ENCODE measurements around the gene AVPR2.
A peak's percentile ranks its signal among the peaks of the same experiment; 100 is the strongest.

Gene AVPR2

DNA sequence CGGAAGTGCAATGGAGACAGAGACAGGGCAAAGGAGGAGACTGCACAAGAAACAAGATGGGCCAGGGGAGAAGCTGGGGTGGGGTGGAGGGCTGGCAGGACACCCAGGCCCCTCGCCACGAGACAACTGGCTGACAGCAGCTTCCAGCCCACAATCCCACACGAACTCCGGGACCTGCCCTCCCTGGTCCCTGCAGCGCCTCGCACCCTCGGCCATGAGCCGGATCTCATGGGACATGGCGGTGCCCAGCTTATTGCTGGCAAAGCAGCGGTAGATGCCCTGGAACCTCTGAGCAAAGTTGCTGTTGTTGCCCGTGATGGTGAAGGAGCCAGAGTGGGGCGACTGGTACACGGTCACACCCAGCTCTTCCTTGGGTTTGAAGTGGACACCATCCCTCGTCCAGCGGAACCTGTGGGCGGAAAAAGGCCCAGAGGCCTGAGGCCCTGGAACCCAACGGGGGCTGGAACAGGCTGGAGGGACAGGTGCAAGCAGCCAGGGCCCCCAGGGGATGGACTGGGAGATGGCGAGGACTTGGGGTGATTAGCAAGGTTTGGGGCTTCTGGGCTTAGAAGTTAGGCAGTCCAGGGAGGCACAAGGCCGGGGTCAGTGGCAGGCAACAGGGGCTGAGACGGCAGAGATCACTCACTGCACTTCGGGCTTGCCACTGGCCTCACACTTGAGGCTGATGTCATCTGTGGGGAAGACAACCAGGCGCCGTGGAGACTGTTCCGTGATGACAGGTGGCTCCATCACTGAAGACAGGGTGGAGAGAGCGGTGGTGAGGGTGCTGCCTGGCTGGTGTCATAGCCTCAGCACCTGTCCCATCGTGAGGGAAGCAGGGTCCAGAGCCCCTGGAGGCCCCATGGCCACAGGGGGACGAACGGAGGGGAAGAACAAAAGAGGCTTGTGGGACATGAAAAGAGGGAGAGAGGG lies 32.3 kb upstream of the AVPR2 start:
- no peak for DNase-seq

DNA sequence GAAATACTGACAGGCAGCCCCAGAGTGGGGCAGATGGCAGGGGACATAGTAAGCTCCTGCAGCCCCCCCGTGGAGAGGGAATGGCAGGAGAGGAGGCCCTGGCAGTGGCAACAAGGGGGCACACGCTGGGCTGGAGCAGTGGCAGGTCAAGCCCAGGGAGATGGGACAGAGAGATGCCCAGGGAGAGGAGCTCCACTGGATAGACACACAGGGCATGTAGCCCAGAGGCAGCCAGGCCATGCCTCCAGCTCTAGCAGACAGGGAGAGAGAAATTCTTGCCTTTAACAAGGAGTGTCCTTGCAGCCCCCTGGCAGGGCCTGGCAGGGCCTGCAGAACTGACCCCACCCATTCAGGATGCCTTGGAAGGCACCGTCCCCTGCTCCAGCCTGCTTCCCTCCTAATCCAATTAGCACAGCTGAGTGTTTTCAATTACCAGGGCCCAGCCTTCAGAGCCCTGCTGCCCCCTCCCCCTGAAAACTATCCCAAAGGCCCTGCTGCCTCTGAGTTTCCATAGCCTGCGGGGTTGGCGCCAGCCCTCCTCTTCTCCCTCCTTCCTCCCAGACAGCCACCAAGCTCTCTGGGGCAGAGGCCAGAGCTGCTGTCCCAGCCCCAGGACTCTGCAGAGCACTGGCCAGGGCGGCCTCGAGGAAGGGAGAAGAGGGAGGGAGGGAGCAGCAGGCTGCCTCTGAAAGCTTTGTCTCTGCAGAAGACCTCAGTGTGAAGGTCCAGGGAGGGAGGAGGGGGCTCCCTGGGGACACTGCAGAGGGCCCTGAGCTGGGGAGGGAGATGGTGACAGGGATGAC lies 31.0 kb upstream of the AVPR2 start:
- no peak for DNase-seq

DNA sequence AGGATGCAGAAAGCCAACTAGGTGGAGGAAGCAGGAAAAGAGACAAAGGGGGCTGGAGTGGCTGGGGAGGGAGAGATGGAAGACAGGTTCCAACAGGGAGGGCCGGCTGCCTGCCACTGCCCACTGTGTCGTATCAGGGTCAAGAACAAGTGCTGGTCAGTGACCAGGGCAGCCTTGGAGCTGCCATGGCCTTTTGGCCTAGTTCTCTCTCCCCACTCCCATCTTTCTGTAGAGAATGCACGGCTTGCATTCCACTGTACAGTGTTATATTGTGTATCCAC lies 30.4 kb upstream of the AVPR2 start:
- DNase-seq = no peak

DNA sequence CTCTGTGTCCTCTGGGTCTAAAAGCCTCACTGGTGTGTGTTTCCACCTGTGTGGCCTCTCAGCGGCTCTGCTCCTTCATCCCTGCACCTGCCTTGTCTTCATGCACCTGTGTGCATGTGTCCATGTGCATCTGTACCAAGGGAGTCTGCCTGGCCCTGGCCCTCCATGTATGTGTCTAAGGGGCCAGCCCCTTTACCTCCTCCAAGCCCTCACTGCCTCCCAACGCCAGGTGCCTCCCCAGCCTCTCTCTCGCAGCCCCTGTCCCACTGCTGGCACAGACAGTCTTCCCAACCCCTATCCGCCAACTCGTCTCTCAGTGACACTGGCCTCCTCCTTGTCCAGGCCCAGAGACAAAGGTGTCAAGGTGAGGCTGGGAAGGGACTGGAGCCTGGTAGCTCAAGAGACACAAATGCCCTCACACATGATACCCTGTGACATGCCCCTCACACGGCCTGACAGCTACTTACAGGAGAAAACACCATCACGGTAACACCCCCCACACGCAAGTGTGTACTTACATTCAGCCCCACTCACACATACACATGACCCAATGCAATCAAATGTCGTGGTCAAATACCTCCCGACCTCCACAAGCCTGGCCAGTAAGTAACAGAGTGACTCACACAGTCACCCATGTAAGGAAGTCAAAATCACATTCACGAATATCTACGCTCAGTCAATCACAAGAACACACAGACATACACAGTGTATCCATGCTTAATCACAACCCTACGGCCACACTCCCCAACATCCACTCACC lies 29.9 kb upstream of the AVPR2 start:
- DNase-seq = no peak

DNA sequence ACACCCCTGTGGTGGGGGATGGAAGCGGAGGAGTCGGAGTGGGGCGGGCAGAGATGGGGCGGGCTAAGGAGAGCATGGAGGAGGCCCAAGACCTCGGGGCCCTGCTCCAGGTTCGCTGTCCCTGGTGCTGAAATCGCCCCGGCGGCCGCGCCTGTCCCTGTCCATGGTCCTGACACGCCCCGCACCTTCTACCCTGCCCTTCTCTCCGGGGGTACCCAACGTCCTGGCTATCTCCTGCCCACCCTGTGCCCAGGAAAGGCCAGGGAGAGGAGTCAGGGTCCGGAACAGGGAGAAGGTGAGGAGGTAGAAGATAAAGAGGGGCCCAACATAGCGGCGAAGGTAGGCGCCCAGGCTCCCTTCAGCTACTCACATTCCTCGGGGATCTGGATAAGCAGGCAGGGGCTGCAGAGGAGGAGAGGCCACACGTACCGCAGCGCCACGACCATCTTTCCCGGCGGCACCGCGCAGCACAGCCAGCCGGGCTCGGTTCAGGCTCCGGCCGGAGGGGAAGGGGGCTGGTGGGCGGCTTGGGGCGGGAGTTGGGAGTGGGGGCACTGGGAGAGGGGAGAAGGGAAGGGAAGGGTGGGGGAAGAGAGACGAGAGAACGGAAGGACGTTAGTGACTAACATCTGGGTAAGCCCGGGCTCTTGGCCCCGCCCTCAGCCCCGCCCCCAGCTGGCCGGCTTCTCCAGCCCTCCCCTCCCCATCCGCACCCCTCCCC lies 28.9 kb upstream of the AVPR2 start:
- DNase-seq = no peak

DNA sequence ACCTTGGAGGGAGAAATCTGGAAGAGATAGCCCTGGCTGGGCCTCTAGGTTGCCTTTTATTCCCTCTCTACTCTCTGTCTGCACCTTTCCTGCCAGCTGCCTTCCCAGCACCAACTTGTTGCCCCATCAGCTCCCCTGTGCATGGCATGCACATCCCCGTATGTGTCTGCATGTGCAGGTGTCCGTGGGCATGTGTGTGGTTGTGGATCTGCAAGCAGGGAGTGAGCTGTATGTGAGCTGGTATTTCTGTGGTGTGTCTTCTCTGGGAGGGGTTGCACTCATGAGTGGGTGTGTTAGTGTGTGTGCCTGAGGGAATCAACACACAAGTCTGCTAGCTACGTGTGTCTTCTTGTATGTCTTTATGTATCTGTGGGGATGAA lies 28.4 kb upstream of the AVPR2 start:
- no peak for DNase-seq

DNA sequence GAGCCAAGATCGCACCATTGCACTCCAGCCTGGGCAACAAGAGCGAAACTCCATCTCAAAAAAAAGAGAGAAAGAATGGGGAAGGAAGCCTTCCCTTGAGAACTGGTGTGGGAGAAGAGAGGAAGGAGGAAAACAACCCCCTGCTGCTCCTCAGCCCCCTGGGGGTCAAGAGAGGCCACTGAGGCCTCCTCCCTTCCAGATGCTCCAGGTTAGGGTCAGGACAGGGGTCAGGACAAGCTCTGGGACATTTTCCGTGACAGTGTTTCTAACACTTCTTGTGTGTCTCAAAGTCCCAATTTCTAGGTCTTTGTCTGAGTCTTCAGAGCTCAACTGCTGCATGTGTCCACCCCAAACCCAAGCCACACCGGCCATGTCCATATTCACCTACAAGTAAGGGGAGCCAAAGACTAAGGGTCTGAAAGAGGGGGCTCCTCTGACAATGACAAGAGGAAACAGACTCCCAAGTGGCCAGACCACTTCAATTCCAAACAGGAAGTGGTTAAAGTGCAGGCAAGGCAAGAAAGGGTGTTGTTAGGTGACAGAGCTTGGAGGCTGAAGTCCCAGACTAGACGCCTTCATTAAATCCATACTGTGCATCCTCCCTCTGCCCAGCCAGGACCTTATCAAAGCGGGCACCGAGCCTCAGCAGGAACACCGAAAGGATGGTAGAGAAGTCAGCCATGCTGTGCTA lies 26.8 kb upstream of the AVPR2 start:
- no peak for DNase-seq

DNA sequence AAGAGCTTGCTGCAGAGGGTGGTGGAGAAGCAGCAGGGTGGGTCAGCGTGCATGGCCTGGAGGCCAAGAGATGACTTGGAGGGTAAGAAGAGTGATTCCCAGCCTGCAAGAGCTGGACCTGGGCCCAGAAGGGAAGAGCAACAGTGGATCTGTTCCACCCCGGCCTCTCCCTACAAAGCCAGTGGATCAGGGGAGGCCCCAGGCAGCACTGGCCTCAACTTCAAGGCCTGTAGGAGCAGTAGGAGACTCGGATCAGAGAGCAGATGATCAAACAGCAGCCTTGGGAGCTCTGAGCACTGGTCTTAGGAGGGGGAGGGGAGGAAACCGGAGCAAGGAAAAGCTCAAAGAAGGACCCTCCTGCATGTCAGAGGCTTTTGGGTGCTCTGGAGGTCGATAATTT lies 26.1 kb upstream of the AVPR2 start:
- DNase-seq = no peak

DNA sequence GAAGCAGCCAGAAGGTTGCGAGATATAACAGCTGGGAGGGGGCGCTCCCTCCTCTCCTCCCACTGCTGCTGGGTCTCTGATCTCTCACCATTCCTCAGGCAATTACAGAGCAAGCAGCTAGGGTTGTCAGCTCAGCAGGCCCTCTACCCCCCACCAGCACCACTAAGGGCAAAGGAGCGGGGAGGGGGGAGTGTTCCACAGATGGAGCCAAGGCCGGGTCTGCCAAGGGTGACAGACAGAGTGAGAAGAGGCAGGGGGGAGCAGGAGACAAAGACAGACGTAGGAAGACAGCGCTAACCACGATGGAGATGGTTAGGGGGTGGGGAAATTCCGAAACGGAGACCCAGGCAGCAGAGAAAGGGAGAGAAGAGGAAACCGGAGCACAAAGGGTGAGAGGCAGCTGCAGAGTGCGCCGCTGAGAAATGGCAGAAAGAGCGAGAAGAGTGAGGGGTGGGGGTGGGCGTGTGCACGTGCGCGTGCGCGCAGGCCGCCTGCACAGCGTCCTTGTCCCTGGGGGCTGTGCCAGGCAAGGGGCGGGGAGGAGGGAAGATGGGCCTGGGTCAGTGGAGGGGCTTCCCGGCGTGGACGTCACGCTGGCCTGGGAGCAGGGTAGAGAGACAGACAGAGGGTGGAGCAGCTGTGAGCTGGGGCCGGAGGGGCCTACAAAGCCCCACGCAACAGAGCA lies 25.4 kb upstream of the AVPR2 start:
- peak; percentile 63 for DNase-seq

DNA sequence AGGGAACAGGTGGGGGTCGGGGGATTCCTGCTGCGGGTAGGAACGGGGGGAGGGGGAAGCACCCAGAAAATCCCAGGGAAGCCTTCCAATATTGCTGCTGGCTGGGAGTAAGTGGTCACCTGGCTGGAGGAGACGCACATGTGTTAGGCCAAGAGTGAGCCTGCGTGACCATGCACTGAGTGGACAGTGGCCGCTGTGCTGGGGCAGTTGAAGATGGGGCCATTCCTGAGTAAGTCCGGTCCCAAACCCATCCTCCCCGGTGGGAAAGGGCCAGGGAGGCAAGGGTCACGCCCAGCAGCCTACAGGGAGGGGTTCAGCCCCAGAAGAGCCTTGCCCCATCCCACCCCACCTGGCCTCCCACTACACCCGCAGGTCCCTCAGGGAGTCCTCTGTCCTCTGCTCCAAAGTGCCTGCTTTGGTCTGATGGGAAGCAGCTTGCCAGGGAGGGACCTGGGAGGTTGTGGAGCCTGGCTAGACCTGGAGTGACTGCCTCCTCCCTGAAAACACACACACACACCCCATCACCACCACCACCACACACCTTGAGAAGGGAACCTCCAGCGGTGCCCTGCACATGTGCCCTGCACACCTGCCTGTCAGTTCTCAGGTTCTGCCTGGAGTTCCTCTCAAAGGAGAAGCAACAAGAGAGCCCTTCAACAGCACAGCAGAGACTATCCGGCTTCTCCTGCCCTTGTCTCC lies 24.6 kb upstream of the AVPR2 start:
- DNase-seq = no peak

DNA sequence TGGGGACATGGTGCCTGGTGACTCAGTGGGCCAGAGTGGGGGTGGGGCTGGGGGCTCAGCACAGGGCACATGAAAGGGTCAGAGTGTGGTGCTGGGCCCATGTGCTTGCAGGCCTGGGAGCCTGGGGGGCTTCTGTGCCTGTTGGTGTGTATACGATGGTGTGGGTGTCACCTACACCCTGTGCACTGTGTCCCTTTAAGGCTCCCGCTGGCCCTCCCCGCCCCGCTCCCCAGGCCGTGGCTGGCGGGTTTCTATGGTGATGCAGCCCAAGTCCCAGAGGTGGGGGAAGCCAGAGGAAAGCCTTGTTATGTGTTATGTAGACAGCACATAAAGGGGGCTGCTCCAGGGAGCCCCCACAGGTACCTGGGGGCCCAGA lies 24.0 kb upstream of the AVPR2 start:
- no peak for DNase-seq

DNA sequence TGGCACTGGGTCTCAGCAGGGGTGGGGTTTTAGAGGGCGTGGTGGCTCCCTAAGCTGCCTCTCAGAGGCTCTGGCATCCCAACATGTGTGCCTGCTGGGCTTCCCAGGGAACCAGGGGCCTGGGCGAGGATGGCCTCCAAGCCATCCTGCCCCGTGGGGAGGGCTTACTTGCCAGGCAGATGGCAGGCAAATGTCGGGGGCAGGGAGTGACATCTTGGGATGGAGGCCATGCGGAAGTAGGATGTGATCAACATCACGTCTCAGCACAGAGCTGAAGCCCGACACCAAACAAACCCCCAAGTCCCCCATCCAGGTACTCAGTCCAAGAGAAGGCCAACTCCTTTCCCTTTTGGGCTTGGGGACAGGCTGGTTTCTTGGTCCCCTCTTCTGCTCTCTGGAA lies 23.2 kb upstream of the AVPR2 start:
- no peak for DNase-seq

DNA sequence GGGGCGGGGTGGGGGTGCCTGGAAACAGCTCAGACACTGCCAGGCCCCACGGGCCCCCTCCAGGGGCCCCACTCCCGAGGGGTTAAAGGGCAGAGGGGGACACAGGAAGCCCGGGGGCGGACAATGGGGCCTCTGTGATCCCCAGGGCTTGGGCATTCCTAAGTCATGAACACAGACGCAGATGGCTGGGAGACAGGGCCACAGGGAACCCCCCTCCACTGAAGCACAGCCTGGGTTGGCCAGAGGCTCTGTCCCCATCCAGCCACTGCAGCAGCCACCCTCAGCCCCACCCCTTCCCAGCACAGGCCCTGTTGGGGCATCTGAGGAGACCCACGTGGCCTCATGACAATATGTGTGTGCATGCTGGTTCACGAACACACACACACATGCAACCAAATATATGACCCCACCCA lies 22.4 kb upstream of the AVPR2 start:
- DNase-seq = no peak

DNA sequence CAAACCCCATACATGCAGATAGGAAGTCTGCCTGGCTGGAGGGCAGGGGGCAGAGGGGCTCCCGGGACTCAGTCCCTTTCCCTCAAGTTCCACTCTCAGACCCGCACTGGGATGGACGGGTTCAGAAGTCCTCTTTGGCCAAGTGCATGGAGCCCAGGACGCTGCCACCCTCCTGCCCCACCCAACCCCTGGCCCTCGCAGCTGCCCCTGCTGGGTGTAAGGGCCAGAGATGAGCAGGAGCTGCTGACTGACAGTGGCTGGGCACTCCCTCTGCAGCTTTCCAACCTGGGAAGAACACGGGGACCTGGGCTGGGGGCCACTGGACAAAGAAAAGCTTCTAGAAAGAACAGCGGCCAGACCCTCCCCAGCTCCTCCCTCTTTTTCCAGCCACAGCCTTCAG lies 21.9 kb upstream of the AVPR2 start:
- DNase-seq = no peak

DNA sequence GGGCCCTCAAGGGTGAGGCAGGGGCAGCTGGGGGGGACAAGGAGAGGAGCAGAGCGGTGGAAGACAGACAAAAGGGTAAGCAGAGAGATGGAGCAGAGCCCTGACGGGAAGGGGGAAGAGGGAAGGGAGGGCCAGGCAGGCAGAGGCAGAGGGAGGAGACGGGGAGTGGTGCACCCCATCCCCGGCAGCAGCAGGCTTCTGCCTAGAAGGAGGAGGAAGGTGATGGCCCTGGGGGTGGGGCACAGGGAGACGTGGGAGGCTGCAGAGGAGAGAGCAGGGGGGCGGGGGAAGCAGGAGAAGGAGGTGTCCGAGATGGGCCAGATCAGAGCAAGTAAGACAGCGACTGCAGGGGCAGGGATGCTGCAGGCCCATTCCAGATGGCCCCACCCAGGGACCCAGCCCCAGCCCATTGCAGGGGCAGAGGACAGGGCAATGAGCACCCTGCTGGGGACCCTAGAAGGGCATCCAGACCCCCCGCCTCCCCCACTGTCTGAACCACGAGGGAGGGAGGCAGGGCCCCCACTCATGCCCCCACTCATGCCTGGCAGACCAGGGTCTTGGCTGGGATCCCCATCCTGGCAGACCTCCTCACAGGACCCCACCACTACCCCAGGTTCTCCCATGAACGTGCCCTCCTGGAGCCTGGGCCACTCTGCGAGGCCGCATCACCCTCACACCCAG lies 21.2 kb upstream of the AVPR2 start:
- DNase-seq = no peak

DNA sequence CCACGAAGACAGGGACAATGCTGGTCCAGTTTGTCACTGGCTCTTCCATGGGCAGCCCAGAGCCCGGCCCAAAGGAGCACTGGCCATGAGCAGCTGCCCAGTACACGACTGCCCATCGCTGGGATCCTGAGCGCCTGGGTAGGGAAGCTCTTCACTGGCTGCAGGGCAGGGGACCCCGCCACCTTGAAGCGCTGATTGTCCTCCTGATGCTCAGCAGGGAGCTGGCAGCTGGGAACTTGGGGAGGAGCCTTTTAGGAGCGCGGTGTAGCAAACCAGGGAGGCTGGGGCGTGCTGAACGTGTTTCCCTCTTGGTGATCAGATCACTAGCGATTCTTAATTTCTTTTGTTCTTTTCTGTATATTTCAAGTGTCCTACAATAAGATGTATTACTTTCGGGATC lies 20.3 kb upstream of the AVPR2 start:
- DNase-seq = no peak

DNA sequence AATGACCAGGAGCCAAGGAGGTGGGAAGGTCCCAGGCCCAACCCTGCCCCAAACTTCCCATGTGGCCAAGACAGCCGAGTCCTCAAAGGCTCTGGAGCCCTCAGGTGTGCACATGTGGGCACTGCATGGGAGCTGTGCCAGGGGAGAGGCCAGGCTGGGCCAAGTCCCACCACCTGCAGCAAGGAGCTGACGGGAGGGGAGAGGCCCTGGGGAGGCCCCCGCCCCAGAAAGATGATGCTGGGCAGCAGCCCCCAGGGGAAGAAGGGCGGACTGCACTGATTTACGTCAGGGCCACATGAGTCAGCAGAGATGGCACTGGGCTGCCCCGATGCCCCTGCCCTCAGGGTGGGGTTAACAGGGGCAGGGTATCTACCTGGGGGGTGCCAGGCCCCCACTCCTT lies 19.9 kb upstream of the AVPR2 start:
- peak; percentile 31 for DNase-seq

DNA sequence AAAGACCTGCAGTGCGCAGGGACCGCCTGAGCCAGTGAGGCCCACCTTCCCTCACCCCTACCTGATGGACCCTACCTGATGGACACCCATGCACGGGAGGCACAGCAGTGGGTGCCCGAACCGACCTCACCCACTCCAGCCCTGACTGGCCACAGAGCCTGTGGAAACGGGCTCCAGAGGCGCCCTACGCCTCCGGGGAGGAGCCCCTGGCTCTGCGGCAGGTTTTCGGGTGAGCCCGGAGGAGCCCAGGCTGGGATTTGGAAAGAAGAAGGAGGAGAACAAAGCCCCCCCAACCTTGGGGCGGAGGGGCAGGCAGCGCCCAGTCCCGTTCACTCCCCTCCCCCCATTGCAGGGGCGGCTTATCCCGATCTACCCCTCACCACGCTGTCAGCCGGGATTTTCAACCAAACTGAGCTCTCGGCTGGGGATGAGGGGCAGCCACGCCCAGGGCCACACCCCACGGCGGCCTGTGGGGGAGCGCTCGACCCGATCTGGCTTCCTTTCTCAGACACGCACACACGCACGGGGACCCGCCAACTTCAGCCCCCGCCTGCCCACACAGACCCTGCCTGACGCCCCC lies 19.2 kb upstream of the AVPR2 start:
- no peak for DNase-seq

DNA sequence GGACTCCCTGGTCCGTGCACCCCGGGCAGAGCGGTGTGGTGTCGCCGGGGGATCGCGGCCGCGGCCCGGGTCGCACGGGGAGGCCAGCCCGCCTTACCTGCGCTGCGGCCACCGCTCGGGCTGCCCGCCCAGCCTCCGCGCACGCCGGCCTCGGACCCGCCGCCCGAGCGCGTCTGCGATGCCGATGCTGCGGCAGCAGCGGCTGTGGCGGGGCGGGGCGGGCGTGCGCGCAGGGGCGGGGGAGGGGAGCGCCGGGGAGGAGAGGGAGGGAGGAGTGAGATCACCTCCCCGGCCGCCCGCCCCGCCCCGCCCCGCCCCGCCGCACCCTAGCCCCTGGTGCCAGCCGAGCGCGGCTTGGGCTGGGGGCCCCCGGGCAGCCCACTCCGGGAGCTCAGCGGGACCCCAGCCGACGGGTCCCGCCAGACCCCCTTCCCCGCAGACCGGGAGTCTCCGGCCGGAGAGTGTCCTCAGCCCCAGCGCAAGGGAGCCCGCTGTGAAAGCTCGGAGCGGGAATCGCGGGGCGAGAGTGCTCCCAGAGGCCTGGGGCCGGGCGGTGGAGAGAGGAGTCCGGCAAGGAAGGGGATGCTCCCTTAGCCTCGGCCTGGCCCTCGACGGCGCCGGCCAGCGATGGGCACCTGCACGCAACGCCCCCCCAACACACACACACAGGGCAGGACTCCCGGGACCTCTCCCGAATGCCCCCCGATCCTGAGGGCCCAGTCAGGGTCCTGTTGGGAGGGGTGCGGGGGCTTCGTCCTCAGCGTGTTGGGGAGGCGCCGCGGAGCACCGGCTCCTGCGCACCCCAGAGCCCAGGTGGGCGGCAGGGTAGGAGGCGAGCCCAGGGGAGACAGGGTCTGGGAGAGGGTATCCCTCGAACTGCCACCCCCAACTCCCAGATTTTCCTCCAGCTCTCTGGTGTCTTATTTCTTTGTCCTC lies 18.2 kb upstream of the AVPR2 start, which contains the start of gene L1CAM:
Gene L1CAM (minus strand): TSS at position 206 of the 936 bp plus-strand sequence. CDS start 10,337 bp downstream, outside the sequence.
- DNase-seq = no peak

Measured in DMS79 (cell line).